GM18505 (cell line): ENCODE results near the gene TNS1.

Source experiments
- ATAC-seq: cut with Tn5 transposase; IDR thresholded peaks from one replicate; pipeline ENCODE4 v1.9.1; 2021; ENCODE audit not compliant: unreplicated experiment
- POLR2A ChIP-seq: IDR thresholded peaks from 4 replicates; pipeline ENCODE4 v1.6.1; 2011; ENCODE audit warnings: borderline replicate concordance; ENCODE audit not compliant: insufficient read depth, insufficient read length; ENCODE audit errors: extremely low read depth

TNS1 gene

GRCh38 chr2:217970206-217970605 is 32.6 kb downstream of the TNS1 start:
- no peak for TF ChIP-seq POLR2A
- no peak for ATAC-seq

- no peak for TF ChIP-seq POLR2A
- no peak for ATAC-seq
Observed at GRCh38 chr2:217969588-217969987, 33.2 kb downstream of the TNS1 start.

- TF ChIP-seq POLR2A: no peak
- no peak for ATAC-seq
Observed at GRCh38 chr2:217968023-217968422, 34.8 kb downstream of the TNS1 start.

- ATAC-seq: no peak
- no peak for TF ChIP-seq POLR2A
Observed at GRCh38 chr2:217966423-217967070, 36.2 kb downstream of the TNS1 start.

- no peak for TF ChIP-seq POLR2A
- no peak for ATAC-seq
Observed at GRCh38 chr2:217964275-217965161, 38.3 kb downstream of the TNS1 start.

- TF ChIP-seq POLR2A: no peak
- ATAC-seq: no peak
Observed at GRCh38 chr2:217960351-217960750, 42.4 kb downstream of the TNS1 start.

GRCh38 chr2:217959723-217960122 is 43.1 kb downstream of the TNS1 start:
- no peak for TF ChIP-seq POLR2A
- no peak for ATAC-seq

GRCh38 chr2:217958884-217959225 is 43.9 kb downstream of the TNS1 start:
- no peak for ATAC-seq
- no peak for TF ChIP-seq POLR2A

GRCh38 chr2:217958206-217958883 is 44.5 kb downstream of the TNS1 start:
- ATAC-seq: no peak
- TF ChIP-seq POLR2A: no peak

- no peak for ATAC-seq
- TF ChIP-seq POLR2A: no peak
Observed at GRCh38 chr2:217956586-217957457, 46.0 kb downstream of the TNS1 start.

GRCh38 chr2:217955881-217956493 is 46.8 kb downstream of the TNS1 start:
- no peak for ATAC-seq
- TF ChIP-seq POLR2A: no peak

- no peak for ATAC-seq
- TF ChIP-seq POLR2A: no peak
Observed at GRCh38 chr2:217954971-217955740, 47.6 kb downstream of the TNS1 start.
